NCI-H128 (cell line): Measurements from ENCODE around the gene SAA1.

Experiments used
- DNase-seq: peaks from one replicate; lab custom pipeline; 2025; ENCODE audit not compliant: unreplicated experiment; lab: John Stamatoyannopoulos, UW

Gene SAA1

DNA sequence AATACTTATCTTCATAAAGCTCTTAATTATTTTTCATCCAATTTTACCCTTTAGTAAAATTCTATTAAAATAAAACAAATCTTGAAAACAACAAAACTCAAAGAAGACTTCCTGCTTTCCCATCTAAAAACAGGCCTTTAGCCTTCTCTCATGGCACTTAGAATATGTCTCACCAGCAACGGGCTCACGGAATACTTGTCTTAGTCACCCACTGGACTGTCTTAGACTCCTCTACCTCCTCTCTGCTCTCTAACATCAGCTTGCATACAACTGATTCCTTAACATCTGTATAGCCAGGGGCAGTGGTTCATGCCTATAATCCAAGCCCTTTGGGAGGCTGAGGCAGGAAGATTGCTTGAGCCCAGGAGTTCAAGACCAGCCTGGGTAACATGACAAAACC, 42.2 kb downstream of the SAA1 start:
- DNase-seq: no peak

DNA sequence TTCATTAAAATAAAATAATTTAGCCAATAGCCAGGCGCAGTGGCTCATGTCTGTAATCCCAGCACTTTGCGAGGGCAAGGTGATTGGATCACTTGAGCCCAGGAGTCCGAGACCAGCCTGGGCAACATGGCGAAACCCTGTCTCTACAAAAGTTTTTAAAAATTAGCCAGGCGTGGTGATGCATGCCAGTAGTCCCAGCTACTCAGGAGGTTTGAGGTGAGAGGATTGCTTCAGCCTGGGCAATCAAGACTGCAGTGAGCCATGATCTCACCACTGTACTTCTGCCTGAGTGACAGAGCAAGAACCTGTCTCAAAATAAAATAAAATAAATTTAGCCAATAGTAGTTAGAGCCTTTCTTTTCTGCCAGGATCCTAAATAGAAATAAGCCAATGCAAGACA, 43.6 kb downstream of the SAA1 start:
- DNase-seq: no peak

DNA sequence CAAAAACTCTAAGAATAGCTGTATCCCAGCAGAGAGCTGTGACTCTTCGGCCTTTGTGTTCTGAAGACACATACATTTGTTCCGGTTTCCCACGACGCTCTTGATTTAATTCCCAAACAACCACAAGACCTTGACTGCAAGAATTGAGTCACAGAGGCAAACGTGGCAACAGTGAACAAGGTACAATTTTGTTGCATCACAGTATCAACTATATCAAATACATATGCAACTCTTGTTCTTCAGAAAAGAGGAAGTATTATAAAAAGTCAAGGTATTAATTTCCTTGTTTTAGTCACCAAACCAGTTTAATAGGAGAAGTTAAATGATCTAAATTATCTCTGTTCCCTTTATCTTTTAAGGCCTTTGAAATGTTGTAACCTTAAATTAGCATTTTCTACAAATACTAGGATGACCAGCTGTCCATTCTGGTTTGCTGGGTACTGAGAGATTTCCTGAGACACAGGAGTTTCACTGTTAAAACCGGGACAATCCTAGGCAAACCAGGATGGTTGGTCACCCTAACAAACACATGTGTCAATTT, 44.8 kb downstream of the SAA1 start:
- DNase-seq: no peak

DNA sequence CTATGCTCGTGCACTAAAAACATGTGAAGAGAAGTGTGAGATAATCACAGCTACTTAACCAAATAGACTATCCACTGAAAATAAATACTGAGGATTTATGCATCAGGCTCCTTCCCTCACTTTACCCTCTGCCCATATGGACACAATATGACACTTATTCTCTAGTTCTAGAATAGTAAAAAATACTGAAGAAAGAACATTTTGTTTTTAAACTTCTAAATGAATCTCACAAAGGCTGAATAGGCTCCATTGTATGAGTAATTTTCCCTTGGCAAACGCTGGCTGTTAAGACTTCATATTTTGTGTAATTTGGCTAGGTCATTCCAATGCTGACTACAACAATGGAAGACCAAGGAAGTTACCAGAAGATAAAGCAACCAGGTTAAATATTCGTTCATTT, 45.9 kb downstream of the SAA1 start:
- DNase-seq: no peak

DNA sequence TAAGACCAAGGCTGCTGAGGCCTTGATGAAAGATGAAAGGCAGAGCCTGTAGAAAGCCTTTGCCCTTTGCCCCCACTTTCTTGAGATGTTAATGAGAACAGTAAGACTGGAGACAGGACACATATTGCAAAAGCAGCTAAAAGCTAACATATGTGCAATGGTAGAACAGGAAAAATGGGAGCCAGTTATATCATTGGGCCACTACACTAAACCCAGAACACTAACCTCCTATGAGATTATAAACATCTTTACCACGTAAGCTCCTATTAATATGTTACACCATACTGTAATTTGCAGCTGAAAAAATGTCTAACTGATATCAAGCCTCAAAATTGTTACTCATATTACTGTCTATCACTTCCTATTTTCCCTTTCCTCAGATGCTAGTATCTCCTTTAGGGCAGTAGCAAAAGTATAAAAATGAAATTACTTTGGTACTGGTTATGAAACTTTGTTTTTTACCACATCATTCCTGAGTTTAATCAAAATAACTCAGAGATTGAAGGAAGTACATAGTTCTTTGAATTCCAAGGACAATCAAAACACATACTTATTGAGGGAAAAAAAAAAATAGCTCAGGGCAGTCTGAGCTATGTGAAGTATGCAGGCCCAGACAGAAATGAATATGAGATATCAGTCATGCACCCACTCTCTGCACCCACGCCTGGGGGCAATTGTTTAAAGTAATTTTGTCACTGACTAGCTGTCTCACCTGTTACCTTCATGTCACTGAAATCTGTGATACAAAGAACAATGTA, 46.8 kb downstream of the SAA1 start:
- DNase-seq: no peak

DNA sequence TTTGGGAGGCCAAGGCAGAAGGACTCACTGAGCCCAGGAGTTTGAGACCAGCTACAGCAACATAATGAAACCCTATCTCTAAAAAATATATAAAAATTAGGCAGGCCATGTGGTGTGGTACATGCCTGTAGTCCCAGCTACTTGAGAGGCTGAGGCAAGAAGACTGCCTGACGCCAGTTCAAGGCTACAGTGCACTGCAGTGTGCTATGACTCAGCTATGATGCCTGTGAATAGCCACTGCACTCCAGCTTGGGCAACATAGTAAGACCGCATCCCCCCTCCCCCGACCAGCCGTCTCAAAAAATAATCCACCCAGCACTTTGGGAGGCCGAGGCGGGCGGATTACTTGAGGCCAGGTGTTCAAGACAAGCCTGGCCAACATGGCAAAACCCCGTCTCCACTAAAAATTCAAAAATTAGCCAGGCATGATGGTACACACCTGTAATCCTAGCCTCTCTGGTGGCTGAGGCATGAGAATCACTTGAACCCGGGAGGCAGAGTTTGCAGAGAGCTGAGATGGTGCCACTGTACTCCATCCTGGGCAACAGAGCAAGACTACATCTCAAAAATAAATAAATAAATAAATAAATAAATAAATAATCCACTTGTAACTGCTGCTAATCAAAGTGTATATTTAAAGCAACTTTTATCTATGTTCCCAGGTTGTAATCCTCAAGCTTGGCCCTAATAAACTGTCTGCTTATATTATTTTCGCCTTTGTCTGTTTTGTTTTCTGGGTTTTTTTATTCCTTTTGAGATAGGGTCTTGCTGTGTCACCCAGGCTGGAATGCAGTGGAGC, 48.1 kb downstream of the SAA1 start:
- DNase-seq: no peak

DNA sequence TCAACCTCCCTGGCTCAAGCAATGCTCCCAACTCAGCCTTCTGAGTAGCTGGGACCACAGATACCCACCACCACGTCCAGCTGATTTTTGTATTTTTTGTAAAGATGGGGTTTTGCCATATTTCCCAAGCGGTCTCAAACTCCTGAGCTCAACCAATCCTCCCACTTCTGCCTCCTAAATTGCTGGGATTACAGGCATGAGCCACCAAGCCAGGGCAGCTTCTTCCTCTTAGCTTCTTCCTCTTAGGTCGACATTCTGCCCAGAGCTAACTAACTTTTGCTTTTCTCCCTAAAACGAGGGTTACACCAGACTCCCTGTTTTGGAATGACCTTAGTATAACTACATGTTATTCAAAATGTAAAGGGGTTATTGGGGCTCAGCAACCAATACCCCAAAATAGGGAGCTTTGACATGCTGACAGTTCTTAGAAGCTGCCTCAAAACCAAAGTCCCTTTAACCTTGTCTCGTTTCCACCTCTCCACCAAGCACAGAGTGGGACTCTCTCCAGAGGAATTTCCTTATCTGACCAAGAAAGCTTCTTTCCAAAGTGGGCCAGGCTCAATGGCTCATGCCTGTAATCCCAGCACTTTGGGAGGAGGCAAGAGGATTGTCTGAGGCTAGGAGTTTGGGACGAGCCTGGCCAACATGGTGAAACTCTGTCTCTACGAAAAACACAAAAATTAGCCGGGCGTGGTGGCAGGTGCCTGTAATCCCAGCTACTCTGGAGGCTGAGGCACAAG, 48.9 kb downstream of the SAA1 start:
- no peak for DNase-seq

DNA sequence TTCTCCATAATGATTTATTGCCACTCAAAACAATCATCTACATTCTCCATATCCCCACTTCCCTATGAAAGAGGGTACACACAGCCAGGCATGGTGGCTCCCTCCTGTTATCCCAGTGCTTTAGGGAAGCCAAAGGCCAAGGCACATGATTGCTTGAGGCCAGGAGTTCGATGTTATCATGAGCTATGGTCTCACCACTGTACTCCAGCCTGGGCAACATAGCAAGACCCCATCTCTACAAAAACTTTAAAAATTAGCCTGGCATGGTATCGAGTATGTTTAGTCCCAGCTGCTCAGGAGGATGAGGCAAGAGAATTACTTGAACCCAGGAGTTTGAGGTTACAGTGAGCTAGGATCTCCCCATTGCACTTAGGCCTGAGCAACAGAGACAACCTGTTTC, 49.8 kb downstream of the SAA1 start:
- no peak for DNase-seq

DNA sequence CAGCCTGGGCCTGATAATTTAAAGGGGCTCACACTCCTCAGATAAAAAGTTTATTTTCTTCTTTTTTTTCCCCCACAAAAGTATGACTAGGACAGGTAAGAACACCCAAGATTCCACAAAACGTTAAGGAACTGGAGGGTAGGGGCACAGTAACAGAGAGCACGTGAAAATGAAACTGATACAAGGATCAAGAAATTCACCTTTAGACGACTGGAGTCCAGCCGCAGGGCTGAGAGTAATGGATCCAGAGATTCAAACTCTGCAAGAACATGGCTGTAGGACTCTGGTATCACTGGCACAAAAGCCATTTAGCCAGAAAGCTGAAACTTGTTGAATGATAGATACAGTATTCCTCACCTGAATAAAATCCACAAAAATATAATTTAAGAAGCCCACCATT, 51.5 kb downstream of the SAA1 start:
- no peak for DNase-seq
